ENCODE results near the gene OR51I1.

OR51I1 gene

DNA sequence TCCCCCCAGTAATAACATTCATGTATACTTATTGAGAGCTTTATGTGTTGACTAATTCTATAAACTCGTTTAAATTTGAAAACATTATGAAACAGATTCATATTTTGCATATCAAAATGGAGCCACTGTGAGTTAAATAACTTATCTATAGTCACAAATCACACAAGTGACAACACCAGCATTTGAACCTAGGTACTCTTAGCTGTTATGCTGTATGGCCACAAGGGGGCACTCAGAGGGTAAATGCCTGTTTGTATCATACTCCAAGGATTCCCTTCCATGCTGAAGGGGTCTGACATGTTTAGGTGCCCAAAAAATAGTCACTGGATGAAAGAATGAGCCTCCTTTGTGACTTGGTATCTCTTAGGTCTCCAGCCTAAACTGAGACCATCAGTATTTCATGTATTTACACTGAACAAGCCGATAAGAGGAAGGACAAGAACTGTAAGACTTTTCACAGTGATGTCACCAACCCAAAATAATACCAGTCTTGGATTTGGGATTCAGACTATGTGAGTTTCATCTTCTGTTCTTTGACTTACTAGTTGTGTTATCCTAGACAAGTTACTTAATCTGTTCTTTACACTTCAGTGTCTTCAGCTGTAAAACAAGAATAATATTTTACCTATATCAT, 35.0 kb upstream of the OR51I1 start:
- peak; percentile 71 for DNase-seq (ENCODE audit: low read depth)

DNA sequence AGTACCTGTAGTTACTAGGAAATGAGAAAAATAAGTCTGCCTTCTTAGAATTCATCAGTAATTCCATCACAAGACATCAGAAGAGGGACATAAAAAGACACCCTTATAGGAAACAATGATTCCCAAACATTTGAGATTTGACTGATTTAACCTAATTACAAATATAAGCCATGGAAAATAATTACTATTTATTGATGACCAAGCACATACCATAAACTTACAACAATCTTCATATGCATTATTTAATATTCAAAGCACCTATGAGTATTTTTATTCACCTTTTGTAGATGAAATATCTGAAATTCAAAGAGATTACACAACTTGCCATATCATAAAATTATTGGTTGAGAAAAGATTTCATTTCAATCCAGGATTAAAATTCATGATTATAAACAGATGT, 32.6 kb upstream of the OR51I1 start:
- no peak for DNase-seq (ENCODE audit: low read depth)
- no peak overlapping the region for H3K4me3 ChIP-seq (replicated peaks; ENCODE audit: low read depth, low read length)
- TF ChIP-seq, protein P1, sequence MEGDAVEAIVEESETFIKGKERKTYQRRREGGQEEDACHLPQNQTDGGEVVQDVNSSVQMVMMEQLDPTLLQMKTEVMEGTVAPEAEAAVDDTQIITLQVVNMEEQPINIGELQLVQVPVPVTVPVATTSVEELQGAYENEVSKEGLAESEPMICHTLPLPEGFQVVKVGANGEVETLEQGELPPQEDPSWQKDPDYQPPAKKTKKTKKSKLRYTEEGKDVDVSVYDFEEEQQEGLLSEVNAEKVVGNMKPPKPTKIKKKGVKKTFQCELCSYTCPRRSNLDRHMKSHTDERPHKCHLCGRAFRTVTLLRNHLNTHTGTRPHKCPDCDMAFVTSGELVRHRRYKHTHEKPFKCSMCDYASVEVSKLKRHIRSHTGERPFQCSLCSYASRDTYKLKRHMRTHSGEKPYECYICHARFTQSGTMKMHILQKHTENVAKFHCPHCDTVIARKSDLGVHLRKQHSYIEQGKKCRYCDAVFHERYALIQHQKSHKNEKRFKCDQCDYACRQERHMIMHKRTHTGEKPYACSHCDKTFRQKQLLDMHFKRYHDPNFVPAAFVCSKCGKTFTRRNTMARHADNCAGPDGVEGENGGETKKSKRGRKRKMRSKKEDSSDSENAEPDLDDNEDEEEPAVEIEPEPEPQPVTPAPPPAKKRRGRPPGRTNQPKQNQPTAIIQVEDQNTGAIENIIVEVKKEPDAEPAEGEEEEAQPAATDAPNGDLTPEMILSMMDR (IDR thresholded peaks at IDR 0.05; ENCODE audit: low read length, missing control alignments), result no peak

More for the DNA sequence above, 35.0 kb upstream of the OR51I1 start:
- TF ChIP-seq, protein P1 (IDR thresholded peaks at IDR 0.05; ENCODE audit: low read length, missing control alignments), result peak; percentile 93
- H3K4me3 ChIP-seq (replicated peaks; ENCODE audit: low read depth, low read length), result no peak overlapping the region

DNA sequence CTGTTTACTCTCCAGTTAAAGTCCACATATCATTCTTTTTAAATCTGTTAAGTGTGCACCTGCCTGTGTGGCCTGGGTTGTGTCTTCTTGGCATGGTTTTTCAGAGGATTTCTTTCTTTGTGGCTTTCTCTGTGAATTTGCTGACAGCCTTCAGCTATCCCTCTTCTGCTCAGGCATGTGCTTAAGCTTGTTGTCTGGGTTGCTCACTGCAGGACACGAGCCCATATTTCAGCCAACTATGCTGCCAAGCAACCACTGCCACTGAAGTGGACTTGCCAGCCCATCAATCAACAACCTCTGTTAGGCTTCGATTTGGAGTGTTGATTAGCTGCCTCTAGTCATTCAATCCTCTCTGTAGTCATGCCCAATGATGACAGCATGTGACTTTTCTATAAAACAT, 26.2 kb upstream of the OR51I1 start:
- no peak overlapping the region for H3K4me3 ChIP-seq (replicated peaks; ENCODE audit: low read depth, low read length)
- TF ChIP-seq, protein P1 (IDR thresholded peaks at IDR 0.05; ENCODE audit: low read length, missing control alignments), result no peak
- no peak for DNase-seq (ENCODE audit: low read depth)

DNA sequence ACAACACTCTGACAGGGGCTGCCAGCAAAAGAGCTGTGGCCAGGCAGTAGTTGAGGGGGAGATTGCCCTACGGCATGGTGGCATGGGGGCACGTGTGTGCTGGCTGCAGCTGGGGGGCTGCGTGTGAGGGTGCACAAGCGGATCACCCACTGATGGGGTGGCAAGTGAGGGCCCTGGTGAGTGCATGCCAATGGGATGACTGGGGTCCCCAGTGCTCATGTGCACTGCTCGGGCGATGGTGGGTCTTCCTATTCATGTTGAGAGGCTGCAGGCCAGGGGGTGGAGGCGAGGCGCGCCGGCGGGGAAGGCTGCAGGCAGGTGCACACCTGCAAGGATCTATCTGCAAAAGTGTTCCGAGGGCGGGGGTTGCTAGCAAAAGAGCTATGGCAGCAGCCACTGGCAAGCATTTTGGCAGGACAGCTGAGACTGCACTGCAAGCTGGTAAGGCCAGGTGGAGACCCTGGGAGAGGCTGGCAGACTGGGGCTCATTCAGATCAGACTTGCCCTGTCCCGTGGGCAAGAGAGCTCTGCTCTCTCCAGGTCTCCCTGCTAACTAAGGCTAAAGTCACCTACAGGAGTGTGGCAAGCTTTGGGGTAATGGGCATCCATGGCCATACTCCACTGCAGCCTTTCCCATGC, 19.8 kb upstream of the OR51I1 start:
- TF ChIP-seq, protein P1 (IDR thresholded peaks at IDR 0.05; ENCODE audit: low read length, missing control alignments), result no peak
- no peak for DNase-seq (ENCODE audit: low read depth)
- H3K4me3 ChIP-seq (replicated peaks; ENCODE audit: low read depth, low read length), result no peak overlapping the region

DNA sequence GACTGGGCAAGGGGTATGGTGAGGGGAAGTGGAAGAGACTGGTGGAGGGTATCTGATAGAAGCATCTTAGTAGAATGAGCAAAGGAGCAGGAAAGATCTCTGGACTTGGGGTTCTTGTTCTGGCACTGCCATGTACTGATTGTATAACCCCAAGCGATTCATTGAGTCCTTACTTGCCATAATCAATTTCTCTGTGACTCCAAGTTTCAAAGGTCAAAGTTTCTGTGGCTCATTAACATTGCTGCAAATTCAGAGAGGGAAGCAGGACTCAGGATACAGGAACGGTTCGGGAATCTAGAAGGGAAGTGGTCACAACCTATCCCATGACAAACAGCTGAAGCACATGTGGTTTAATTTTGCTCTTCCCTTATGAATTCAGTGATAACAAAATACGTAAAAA, 8.1 kb upstream of the OR51I1 start:
- no peak for DNase-seq (ENCODE audit: low read depth)
- H3K4me3 ChIP-seq (replicated peaks; ENCODE audit: low read depth, low read length), result no peak overlapping the region
- TF ChIP-seq, protein P1 (IDR thresholded peaks at IDR 0.05; ENCODE audit: low read length, missing control alignments), result no peak

DNA sequence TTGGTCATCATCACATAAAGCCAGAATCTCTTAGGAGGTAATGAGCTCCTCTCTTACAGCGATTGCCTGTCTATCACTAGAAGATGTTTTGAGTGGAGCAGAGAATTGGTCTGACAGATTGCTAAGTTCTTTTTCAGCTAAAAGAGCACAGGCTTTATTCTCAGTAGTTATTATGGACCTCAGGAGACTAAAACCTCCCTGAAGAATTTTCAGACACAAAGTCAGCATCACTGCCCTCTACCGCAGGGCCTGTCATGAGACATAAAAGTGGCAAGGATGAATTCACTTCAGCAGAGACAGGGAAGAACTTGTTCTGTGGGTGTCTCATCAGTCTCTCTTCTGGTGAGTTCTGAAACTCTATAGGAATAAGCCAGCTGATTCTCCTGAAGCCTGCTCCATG, 7.7 kb upstream of the OR51I1 start, which contains the start of gene OR51I2:
TSS of gene OR51I2 (plus strand) at position 301 of the 400 bp plus-strand sequence. CDS start 4,166 bp downstream, outside the sequence.
- H3K4me3 ChIP-seq (replicated peaks; ENCODE audit: low read depth, low read length), result no peak within 1 kb of the TSS
- DNase-seq (ENCODE audit: low read depth), result no peak
- TF ChIP-seq, protein P1 (IDR thresholded peaks at IDR 0.05; ENCODE audit: low read length, missing control alignments), result no peak

Measured in fibroblast of pulmonary artery (primary cell).